H1 (cell line): ENCODE data around the gene PMM2. TPM values are rescaled to one million over a fixed set of nuclear protein-coding genes. Genes with fewer than 3 reads are reported as not detected.

Source experiments
- CTCF ChIA-PET: fragments of 300-600 bp; sonication (Branson Sonifier 250); formaldehyde crosslinking; loops from one replicate; lab custom pipeline; 2021; ENCODE audit not compliant: partially characterized antibody; lab: Charles Lee
- POLR2A ChIA-PET: fragments of 300-600 bp; sonication (Branson Sonifier 250); formaldehyde crosslinking; loops from one replicate; lab custom pipeline; 2021; ENCODE audit warnings: inconsistent platforms; ENCODE audit not compliant: partially characterized antibody; lab: Charles Lee
- DNase-seq, 2 experiments: peaks; one replicate each; pipeline versions ENCODE4 v3.0.0 to v3.0.0-alpha.2; 2010 to 2022; ENCODE audit warnings: low spot score in 2 of 2, low read depth in 1 of 2, mixed read lengths in 1 of 2
- FAIRE-seq: peaks from 2 replicates; lab custom pipeline; 2011; peaks lifted over from hg19 to GRCh38; lab: Jason Lieb, UNC
- H2AFZ ChIP-seq: 2 replicates; pipeline ENCODE4 v1.8.1; 2012; ENCODE audit warnings: low read length, inconsistent platforms
- H2AK5ac ChIP-seq: 2 replicates; pipeline ENCODE4 v1.6.1; 2013; ENCODE audit warnings: low read depth, low read length
- H2BK120ac ChIP-seq: replicated peaks from 2 replicates; pipeline ENCODE3; 2013; ENCODE audit warnings: low read depth, low read length, inconsistent platforms
- H2BK12ac ChIP-seq: 2 replicates; pipeline ENCODE4 v1.6.1; 2013; ENCODE audit warnings: low read depth, low read length
- H2BK15ac ChIP-seq: 2 replicates; pipeline ENCODE4 v1.6.1; 2013; ENCODE audit warnings: low read length
- H2BK20ac ChIP-seq: 2 replicates; pipeline ENCODE4 v1.6.1; 2013; ENCODE audit warnings: low read length
- H2BK5ac ChIP-seq: 2 replicates; pipeline ENCODE4 v1.6.1; 2013; ENCODE audit warnings: low read depth, low read length
- H3K14ac ChIP-seq: 2 replicates; pipeline ENCODE4 v1.6.1; 2013; ENCODE audit warnings: inconsistent platforms; ENCODE audit not compliant: insufficient read length
- H3K18ac ChIP-seq: 2 replicates; pipeline ENCODE4 v1.6.1; 2013; ENCODE audit warnings: low read length; ENCODE audit errors: extremely low read depth
- H3K23ac ChIP-seq: 2 replicates; pipeline ENCODE4 v1.6.1; 2013; ENCODE audit warnings: inconsistent platforms; ENCODE audit not compliant: insufficient read length
- H3K23me2 ChIP-seq: 2 replicates; pipeline ENCODE4 v1.6.1; 2013; ENCODE audit warnings: low read depth, low read length
- H3K27ac ChIP-seq: 2 replicates; pipeline ENCODE4 v1.6.1; 2011; ENCODE audit warnings: low read depth, low read length, inconsistent platforms
- H3K27me3 ChIP-seq, 4 experiments: replicated peaks in 1 of 4; 1 replicate in 1 of 4; 2 replicates in 3 of 4; pipeline versions ENCODE4 v1.6.1 to v1.8.1; 2011 to 2013; ENCODE audit warnings: low read length in 3 of 4, mild to moderate bottlenecking in 3 of 4, inconsistent platforms in 2 of 4, mixed read lengths in 2 of 4, moderate library complexity in 1 of 4; ENCODE audit not compliant: control insufficient read depth in 3 of 4, insufficient read depth in 3 of 4; ENCODE audit errors: extremely low read depth in 1 of 4
- H3K36me3 ChIP-seq, 4 experiments: 2 replicates each; pipeline versions ENCODE4 v1.6.1 to v1.8.1; 2011 to 2013; ENCODE audit warnings: mild to moderate bottlenecking in 4 of 4, low read length in 3 of 4, moderate library complexity in 2 of 4, control low read depth in 1 of 4, inconsistent platforms in 1 of 4; ENCODE audit not compliant: insufficient read depth in 4 of 4, control insufficient read depth in 2 of 4
- H3K4ac ChIP-seq: replicated peaks from 2 replicates; pipeline ENCODE3; 2013; ENCODE audit warnings: low read length, low read depth, mixed read lengths, inconsistent platforms; ENCODE audit not compliant: insufficient read length
- H3K4me1 ChIP-seq, 4 experiments: replicated peaks in 1 of 4; 1 replicate in 1 of 4; 2 replicates in 3 of 4; pipeline versions ENCODE4 v1.6.1 to v1.8.1; 2011 to 2013; ENCODE audit warnings: low read length in 3 of 4, inconsistent platforms in 2 of 4, mixed read lengths in 1 of 4; ENCODE audit not compliant: insufficient read depth in 4 of 4, control insufficient read depth in 3 of 4
- H3K4me2 ChIP-seq, 2 experiments: 2 replicates each; pipeline versions ENCODE4 v1.6.1 to v1.8.1; 2011 to 2013; ENCODE audit warnings: low read depth in 2 of 2, low read length in 2 of 2, control low read depth in 1 of 2, inconsistent platforms in 1 of 2, mild to moderate bottlenecking in 1 of 2; ENCODE audit not compliant: insufficient read depth in 1 of 2
- H3K4me3 ChIP-seq, 4 experiments: fragments of 200-600, 300-600 bp in 1 of 4; sonication (generic), shearing (Covaris generic), sonication (Bioruptor Twin) in 1 of 4; 2 replicates each; pipeline versions ENCODE4 v1.5.1 to v1.8.1; 2011 to 2016; ENCODE audit warnings: low read length in 4 of 4, low read depth in 3 of 4, control low read depth in 2 of 4, inconsistent platforms in 2 of 4, mild to moderate bottlenecking in 2 of 4, mixed read lengths in 1 of 4, moderate library complexity in 1 of 4; ENCODE audit not compliant: insufficient read depth in 2 of 4; ENCODE audit errors: extremely low read depth in 1 of 4
- H3K56ac ChIP-seq: replicated peaks from 2 replicates; pipeline ENCODE3; 2013; ENCODE audit warnings: low read depth, mild to moderate bottlenecking, mixed read lengths, low read length, inconsistent platforms; ENCODE audit not compliant: insufficient read length
- H3K79me1 ChIP-seq: 2 replicates; pipeline ENCODE4 v1.6.1; 2013; ENCODE audit warnings: low read depth, low read length, control low read depth
- H3K79me2 ChIP-seq, 2 experiments: 2 replicates each; pipeline versions ENCODE4 v1.6.1 to v1.8.1; 2012 to 2013; ENCODE audit warnings: low read length in 2 of 2, mild to moderate bottlenecking in 2 of 2, inconsistent platforms in 1 of 2; ENCODE audit not compliant: insufficient read depth in 2 of 2, control insufficient read depth in 1 of 2
- H3K9ac ChIP-seq, 4 experiments: replicated peaks in 1 of 4; 1 replicate in 1 of 4; 2 replicates in 3 of 4; pipeline versions ENCODE4 v1.6.1 to v1.8.1; 2011 to 2013; ENCODE audit warnings: low read depth in 3 of 4, low read length in 3 of 4, control low read depth in 2 of 4, mild to moderate bottlenecking in 2 of 4, moderate library complexity in 2 of 4, inconsistent platforms in 1 of 4; ENCODE audit errors: extremely low read depth in 1 of 4
- H3K9me3 ChIP-seq, 2 experiments: 2 replicates each; pipeline versions ENCODE4 v1.6.1 to v1.8.1; 2012 to 2013; ENCODE audit warnings: mild to moderate bottlenecking in 2 of 2, moderate library complexity in 2 of 2, control low read depth in 1 of 2, inconsistent platforms in 1 of 2, low read depth in 1 of 2, low read length in 1 of 2, mixed read lengths in 1 of 2; ENCODE audit not compliant: insufficient read depth in 2 of 2
- H4K20me1 ChIP-seq, 2 experiments: replicated peaks in 1 of 2; 2 replicates each; pipeline versions ENCODE3 to v1.8.1; 2011 to 2013; ENCODE audit warnings: inconsistent platforms in 2 of 2, low read length in 2 of 2, mild to moderate bottlenecking in 1 of 2; ENCODE audit not compliant: insufficient read depth in 2 of 2, control insufficient read depth in 1 of 2
- H4K5ac ChIP-seq: 2 replicates; pipeline ENCODE4 v1.6.1; 2013; ENCODE audit warnings: low read length, low read depth, mixed read lengths, inconsistent platforms; ENCODE audit not compliant: insufficient read length
- H4K8ac ChIP-seq: 2 replicates; pipeline ENCODE4 v1.8.0; 2013; ENCODE audit warnings: mild to moderate bottlenecking, moderate library complexity, low read length, inconsistent platforms; ENCODE audit not compliant: insufficient read depth; ENCODE audit errors: extremely low read depth
- H4K91ac ChIP-seq: replicated peaks from 2 replicates; pipeline ENCODE3; 2013; ENCODE audit warnings: low read length, mixed read lengths, inconsistent platforms; ENCODE audit not compliant: insufficient read length
- POLR2A ChIP-seq, 2 experiments: IDR thresholded peaks; 1 replicate in 1 of 2; 2 replicates in 1 of 2; pipeline ENCODE4 v1.6.1; 2011; ENCODE audit warnings: low read depth in 2 of 2, low read length in 2 of 2, mild to moderate bottlenecking in 2 of 2; ENCODE audit errors: control extremely low read depth in 1 of 2
- SIRT6 ChIP-seq: IDR thresholded peaks from one replicate; pipeline ENCODE4 v1.7.1; 2012; ENCODE audit warnings: low read length, inconsistent platforms
- USF2 ChIP-seq: IDR thresholded peaks from 2 replicates; pipeline ENCODE4 v1.6.1; 2011; ENCODE audit warnings: low read length, improper control_type of control experiment
- WGBS, 2 experiments: shearing (Covaris generic) in 1 of 2; methylation state at CpG; one replicate each; pipeline versions ENCODE4 v1.1.6 to v1.1.7; 2013 to 2015; ENCODE audit warnings: low lambda C conversion rate in 2 of 2, mixed read lengths in 2 of 2, inconsistent platforms in 1 of 2, low coverage in 1 of 2, missing lambda C conversion rate in 1 of 2; ENCODE audit not compliant: insufficient replicate concordance in 2 of 2, insufficient coverage in 1 of 2, insufficient read length in 1 of 2; ENCODE audit errors: extremely low coverage in 1 of 2, missing lambda C conversion rate in 1 of 2; 5-methylcytosine and 5-hydroxymethylcytosine counted together
- polyA plus RNA-seq, 7 experiments: library from polyadenylated mRNA; depleted of rRNA in 3 of 7; stranded (reverse) in 5 of 7; unstranded in 2 of 7; fragments of >200 nt in 5 of 7; fragments of 200-250 nt in 2 of 7; gene quantifications; 1 replicate in 5 of 7; 2 replicates in 1 of 7; 4 replicates in 1 of 7; pipeline versions ENCODE4 v1.2.1 to v1.2.3, GENCODE V29; 2011 to 2013; ENCODE audit warnings: missing spikeins in 2 of 7, mixed read lengths in 2 of 7
- total RNA-seq: library from RNA; stranded (reverse); fragmentation: NEBNext Ultra II Directional; extraction: Animal tissue kit (Norgen Biotek cat#: 25700); gene quantifications from 2 replicates; pipeline ENCODE4 v1.2.1, GENCODE V29; 2021

Gene PMM2
- total and polyA plus RNA-seq, 2 of the 8 experiments (the other 6 are each of a cell fraction or from before 2014, with no cell fraction given) = 26.2 to 49.4 TPM

- Histone ChIP-seq H3K4me2 (no peak overlapping the region), H3K56ac (no peak overlapping the region), H2BK120ac (no peak overlapping the region), H4K20me1 (peaks cover 16 to 22% of the 10 kb centered on the region in 2 experiments), H2BK20ac (no peak overlapping the region), H2AK5ac (0 out of 2 replicates have a peak overlapping the region, but pooled peaks have one; percentile 32), H3K79me2 (peaks cover 0 to 11% of the 10 kb centered on the region in 2 experiments; a peak in 2 of 4 replicates), H3K27me3 (no peaks in the 10 kb centered on the region), H3K4me3 (no peak overlapping the region), H3K27ac (no peak overlapping the region), H3K79me1 (peaks cover 7% of the 10 kb centered on the region), H3K18ac (no peak overlapping the region), H3K4me1 (peaks cover 0 to 19% (median 9%) of the 10 kb centered on the region in 4 experiments; a peak in 6 of 7 replicates), H3K23me2 (no peaks in the 10 kb centered on the region), H3K9ac (peak overlapping the region in 1 of 4 experiments; percentile 15; a peak in 1 of 7 replicates), H2BK12ac (no peak overlapping the region), H3K36me3 (peaks cover 5 to 66% (median 20%) of the 10 kb centered on the region in 4 experiments; a peak in 7 of 8 replicates), H4K5ac (no peak overlapping the region), H3K4ac (no peak overlapping the region), H3K14ac (no peak overlapping the region), H2BK15ac (no peak overlapping the region), H2AFZ (no peak overlapping the region), H4K8ac (no peak overlapping the region), H3K9me3 (no peaks in the 10 kb centered on the region), H3K23ac (no peak overlapping the region), H2BK5ac (0 out of 2 replicates have a peak overlapping the region, but pooled peaks have one; percentile 30), H4K91ac (no peak overlapping the region)
- TF ChIP-seq POLR2A (IDR thresholded peaks at IDR 0.05; ENCODE audit: control extremely low read depth in 1 of 2, low read depth in 2 of 2, low read length in 2 of 2) (0 out of 3 replicates have a peak, but pooled peaks of 1 of the 2 experiments have one; percentile 18), USF2 (no peak), SIRT6 (peak; percentile 52)
- DNase-seq (no peak), FAIRE-seq (no peak)
- ChIA-PET CTCF (interaction anchor here (0.9 to 8.8 kb wide), 5 partner anchors 11 to 35 kb away, joined by 3 to 90 read pairs (median 4); partner anchors contain the start of gene CARHSP1), POLR2A (interaction anchor here (1.0 to 24.4 kb wide), 5 partner anchors 11 to 31 kb away, joined by 4 to 456 read pairs (median 7); partner anchors contain the start of genes CARHSP1 and LITAFD)
- 85% methylated on average over 19 of the region's 19 CpGs; no CpG with 5 or more reads in 1 of the 2 experiments for WGBS, 2 experiments
Observed at GRCh38 chr16:8849411-8850011, 51.9 kb downstream of the PMM2 start.
